GM21619 (cell line): Measurements from ENCODE around the gene ANP32B.
A peak's percentile ranks its signal among the peaks of the same experiment; 100 is the strongest.

Experiments
- ATAC-seq: cut with Tn5 transposase; IDR thresholded peaks from one replicate; pipeline ENCODE4 v1.9.1; 2021; ENCODE audit not compliant: unreplicated experiment

The ANP32B gene

GRCh38 chr9:98021306-98022040, 38.3 kb downstream of the ANP32B start:
- ATAC-seq: no peak

GRCh38 chr9:98022447-98022846, 39.3 kb downstream of the ANP32B start:
- ATAC-seq: no peak

- no peak for ATAC-seq
Observed at GRCh38 chr9:98024702-98025101, 41.6 kb downstream of the ANP32B start.

GRCh38 chr9:98031169-98031568, 48.0 kb downstream of the ANP32B start:
- ATAC-seq: no peak

GRCh38 chr9:98031935-98032334, 48.8 kb downstream of the ANP32B start:
- no peak for ATAC-seq

GRCh38 chr9:98034593-98035546, 51.7 kb downstream of the ANP32B start:
- no peak for ATAC-seq

- no peak for ATAC-seq
Observed at GRCh38 chr9:98037357-98037756, 54.2 kb downstream of the ANP32B start.

GRCh38 chr9:98038958-98039357, 55.8 kb downstream of the ANP32B start:
- peak; percentile 40 for ATAC-seq

- no peak for ATAC-seq
Observed at GRCh38 chr9:98039607-98040017, 56.5 kb downstream of the ANP32B start.

GRCh38 chr9:98040212-98040611, 57.1 kb downstream of the ANP32B start:
- no peak for ATAC-seq

GRCh38 chr9:98043915-98044314, 60.8 kb downstream of the ANP32B start:
- no peak for ATAC-seq

- peak; percentile 77 for ATAC-seq
Observed at GRCh38 chr9:98045234-98046179, 62.4 kb downstream of the ANP32B start.

GRCh38 chr9:98046180-98046543, 63.0 kb downstream of the ANP32B start:
- no peak for ATAC-seq

GRCh38 chr9:98047002-98047401, 63.9 kb downstream of the ANP32B start:
- no peak for ATAC-seq

- ATAC-seq: no peak
Observed at GRCh38 chr9:98049288-98050072, 66.3 kb downstream of the ANP32B start.

- no peak for ATAC-seq
Observed at GRCh38 chr9:98050351-98050750, 67.2 kb downstream of the ANP32B start.

- ATAC-seq: no peak
Observed at GRCh38 chr9:98054376-98054951, 71.3 kb downstream of the ANP32B start.

GRCh38 chr9:98056269-98057137, 73.4 kb downstream of the ANP32B start, which contains the start of gene NANS:
TSS of gene NANS (plus strand) at chr9:98056732. CDS start at chr9:98056809, 77 bp downstream.
- ATAC-seq: peak; percentile 94
